GM19238 (cell line): Measurements from ENCODE around the gene SRSF12.
A peak's percentile ranks its signal among the peaks of the same experiment; 100 is the strongest.
"Not testable (repeated sequence)": the region's sequence is repeated elsewhere in the genome, so short reads cannot be mapped to it uniquely, and the experiment has no call there.

Experiments used
- DNase-seq: peaks from one replicate; pipeline ENCODE4 v3.0.0; 2011; ENCODE audit warnings: low spot score; ENCODE audit not compliant: insufficient read length

SRSF12 gene

DNA sequence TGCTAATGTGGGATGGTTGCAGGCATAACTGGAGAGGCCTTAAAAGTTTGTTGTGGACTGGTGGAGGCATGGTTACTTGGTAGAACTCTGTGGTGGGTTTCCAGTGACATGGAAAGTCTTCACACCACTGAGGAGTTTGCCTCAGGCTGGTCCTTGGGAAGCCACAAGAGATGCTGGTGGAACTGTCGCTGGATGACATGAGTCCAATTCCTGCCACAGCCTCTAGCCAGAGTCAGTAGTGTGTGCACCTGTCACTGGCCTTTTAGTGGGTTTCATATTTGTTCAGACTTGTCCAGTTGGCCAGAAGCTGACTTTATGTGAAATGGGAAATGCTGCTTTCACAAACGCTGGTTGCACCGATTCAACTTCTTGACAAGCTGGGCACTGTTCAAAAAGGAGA, 13.7 kb upstream of the SRSF12 start:
- no peak for DNase-seq

DNA sequence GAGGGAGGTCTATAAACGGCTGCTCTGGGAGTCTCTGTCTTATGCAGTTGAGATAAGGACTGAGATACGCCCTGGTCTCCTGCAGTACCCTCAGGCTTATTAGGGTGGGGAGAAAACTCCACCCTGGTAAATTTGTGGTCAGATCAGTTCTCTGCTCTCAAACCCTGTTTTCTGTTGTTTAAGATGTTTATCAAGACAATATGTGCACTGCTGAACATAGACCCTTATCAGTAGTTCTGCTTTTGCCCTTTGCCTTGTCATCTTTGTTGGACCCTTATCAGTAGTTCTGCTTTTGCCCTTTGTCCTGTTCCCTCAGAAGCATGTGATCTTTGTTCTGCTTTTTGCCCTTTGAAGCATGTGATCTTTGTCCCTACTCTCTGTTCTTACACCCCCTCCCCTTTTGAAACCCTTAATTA, 10.4 kb upstream of the SRSF12 start:
- not testable (repeated sequence) for DNase-seq

GRCh38 chr6:89122625-89123024, 4.8 kb upstream of the SRSF12 start:
- no peak for DNase-seq

GRCh38 chr6:89121934-89122333, 4.1 kb upstream of the SRSF12 start:
- DNase-seq = no peak

DNA sequence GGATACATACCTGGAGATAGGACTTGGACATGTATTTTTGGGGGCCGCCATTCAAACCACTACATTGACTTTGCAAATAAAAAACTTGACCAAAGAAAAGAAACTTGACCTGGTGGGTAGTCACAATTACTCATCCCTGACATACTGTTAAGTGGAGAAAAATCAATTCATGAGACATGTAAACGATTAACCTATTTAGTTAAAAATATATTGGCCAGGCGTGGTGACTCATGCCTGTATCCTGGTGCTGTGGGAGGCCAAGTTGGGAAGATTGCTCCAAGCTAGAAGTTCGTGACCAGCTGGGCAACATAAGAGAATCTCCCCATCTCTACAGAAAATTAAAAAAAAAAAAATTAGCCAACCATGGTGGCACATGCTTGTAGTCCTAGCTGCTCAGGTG, 2.5 kb upstream of the SRSF12 start:
- DNase-seq = no peak

- DNase-seq = no peak
Observed at GRCh38 chr6:89118931-89119330, 1.1 kb upstream of the SRSF12 start.

DNA sequence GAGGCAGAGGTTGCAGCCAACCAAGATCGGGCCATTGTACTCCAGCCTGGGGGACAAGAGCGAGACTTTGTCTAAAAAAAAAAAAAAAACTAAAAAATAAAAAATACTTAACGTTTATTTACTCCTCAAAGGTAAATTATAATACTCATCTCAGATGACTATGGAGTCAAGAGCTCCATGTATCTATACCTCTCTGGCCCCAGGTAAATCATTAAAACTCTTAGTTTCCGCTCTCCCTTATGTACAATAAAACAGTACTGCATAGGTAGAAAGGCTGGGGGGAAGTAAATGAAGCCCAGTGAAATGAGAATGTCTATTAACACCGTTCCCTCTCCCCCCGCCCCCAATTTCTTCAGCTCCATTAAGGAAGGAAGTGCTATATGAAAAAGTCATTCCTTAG, 1.2 kb downstream of the SRSF12 start:
- no peak for DNase-seq

- no peak for DNase-seq
Observed at GRCh38 chr6:89111933-89112332, 5.9 kb downstream of the SRSF12 start.

DNA sequence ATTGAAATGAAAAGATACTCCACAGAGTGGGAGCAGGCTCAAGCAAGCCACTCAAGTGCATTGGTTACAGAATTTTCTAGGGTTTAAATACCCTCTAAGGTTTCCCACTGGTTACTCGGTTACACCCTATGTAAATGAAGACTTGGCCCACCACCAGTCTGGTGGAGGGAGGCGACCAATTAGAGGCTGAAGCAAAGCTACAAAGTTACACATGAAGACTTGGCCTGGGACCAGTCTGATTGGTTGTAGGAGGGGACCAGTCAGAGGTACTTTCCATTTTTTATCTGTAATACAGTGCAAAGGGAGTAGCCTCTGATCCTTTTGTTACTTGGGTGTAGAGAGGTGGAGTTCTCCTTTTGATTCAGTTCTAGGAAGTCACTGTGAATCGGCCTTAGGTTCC, 7.6 kb downstream of the SRSF12 start:
- DNase-seq = no peak

DNA sequence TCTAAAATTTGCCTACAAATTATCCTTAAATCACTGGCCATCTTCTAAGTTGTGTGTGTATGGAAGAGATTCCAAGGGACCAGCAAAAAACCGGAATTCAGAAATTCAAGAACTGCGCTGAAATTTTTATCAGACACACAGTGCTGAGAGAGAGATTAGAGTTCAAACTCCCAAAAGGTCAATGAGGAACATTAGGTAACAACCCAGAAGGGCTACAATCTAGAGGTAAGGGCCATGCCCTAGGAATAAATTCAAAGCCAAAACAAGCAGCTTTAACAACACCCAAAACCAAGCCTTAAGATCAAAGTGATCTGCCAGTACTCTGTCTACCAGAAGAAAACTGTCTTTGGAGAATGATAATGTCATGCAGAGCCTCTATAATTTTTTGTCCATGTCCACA, 17.8 kb downstream of the SRSF12 start:
- no peak for DNase-seq

DNA sequence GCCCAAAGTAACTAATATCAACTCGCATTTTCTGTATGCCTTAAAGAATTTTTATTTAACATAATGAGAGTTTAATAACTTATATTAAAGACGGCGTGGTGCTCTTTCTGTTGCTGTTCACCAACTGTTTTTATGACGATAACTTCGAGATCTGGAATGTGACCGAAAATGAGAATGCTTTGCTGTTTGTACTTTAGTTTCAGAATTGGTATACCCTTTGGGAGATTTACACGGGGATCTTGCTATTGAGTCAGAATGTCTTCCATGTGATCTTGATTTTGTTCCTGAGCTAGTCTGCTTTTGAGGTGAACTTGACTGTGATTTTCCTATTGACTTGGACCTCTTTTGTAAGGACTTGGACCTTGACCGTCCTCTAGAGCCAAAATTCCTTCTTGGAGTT, 19.4 kb downstream of the SRSF12 start:
- DNase-seq = no peak

GRCh38 chr6:89087881-89088280, 30.0 kb downstream of the SRSF12 start:
- DNase-seq = no peak

GRCh38 chr6:89085409-89086205, 32.3 kb downstream of the SRSF12 start:
- DNase-seq = no peak

DNA sequence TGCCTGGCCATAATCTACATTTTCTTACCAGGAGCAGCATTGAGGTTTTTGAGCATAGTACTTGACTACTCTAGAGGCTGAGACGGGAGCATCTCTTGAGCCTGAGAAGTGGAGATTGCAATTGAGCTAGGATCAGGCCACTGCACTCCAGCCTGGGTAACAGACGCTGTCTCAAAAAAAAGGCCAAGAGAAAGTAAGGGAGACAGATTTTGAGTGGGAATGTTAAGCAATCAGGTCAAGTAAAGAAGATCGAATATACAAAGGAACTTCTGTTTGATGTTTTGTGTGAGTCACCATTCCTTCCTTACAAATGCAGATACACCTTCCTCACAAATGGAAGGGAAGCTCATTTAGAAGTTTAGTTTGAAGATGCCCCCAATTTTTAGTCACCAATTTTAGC, 32.9 kb downstream of the SRSF12 start:
- DNase-seq = no peak

- no peak for DNase-seq
Observed at GRCh38 chr6:89084542-89084941, 33.3 kb downstream of the SRSF12 start.

DNA sequence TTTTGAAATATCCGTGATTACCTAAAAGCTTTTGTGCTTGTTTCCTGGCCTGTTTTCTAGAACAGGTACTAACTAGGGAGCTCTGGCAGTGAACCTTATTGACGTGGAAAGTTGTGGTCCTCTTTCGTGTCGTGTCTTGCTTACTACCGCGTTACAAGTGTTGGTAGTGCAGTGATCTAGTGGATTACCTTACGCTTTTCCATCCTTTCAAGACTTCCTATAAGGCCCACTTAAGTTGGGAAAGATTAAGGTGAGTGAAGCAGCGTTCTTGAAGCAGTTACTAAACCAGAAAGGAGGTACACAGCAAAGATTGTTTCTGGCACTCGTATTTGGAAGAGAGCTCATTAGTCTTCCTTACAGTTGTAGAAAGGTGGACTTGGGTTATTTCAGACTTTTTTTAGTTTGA, 35.4 kb downstream of the SRSF12 start:
- no peak for DNase-seq

DNA sequence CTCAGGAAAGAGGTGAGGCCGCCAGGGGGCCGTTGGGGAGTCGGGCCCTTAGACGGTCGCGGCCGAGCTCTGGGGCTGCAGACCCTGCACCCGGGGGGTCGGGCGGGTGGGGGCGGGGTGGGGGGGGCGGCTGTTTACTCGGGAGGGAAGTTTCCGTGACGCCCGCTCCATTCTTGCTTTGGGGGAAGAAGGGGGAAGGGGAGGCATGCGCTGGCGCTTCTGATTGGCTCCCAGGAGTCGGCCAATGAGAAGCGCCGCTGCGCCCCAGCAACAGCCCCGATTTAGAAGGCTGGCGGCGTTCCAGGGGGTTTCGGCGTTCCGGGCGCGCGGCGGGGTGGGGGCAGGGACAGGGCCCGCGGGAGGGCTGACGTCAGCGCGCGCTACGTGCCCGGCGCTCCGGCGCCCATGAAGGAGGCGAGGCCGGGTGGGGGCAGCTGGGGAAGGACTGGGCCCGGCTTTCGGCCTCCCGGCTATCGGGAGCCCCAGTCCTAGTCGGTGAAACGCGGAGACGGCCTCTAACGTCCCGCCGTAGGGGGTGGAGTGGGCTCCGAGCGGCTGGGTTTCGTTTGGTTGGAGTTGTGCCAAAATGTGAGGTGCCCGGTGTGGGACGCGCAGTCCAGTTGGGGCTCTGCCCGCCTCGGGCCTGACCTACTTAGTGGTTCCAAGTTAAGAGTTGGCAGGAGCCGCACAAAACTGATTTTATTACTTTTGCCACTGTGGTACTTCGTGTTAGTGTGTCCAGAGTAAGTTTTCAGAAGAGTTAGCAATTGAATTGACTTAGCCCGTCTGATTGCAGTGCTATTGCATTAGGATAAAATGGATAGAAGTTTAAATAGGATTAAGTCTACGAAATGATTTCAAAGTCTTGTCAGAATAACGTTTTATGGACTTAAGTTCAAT, 36.2 kb downstream of the SRSF12 start:
- peak; percentile 83 for DNase-seq

DNA sequence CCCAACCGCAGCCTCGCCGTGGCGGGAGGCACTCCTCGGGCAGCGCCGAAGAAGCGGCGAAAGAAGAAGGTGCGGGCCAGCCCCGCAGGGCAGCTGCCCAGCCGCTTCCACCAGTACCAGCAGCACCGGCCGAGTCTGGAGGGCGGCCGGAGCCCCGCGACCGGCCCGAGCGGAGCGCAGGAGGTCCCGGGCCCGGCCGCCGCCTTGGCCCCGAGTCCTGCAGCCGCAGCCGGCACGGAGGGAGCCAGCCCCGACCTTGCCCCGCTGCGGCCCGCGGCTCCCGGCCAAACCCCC, 36.8 kb downstream of the SRSF12 start:
- DNase-seq = no peak

DNA sequence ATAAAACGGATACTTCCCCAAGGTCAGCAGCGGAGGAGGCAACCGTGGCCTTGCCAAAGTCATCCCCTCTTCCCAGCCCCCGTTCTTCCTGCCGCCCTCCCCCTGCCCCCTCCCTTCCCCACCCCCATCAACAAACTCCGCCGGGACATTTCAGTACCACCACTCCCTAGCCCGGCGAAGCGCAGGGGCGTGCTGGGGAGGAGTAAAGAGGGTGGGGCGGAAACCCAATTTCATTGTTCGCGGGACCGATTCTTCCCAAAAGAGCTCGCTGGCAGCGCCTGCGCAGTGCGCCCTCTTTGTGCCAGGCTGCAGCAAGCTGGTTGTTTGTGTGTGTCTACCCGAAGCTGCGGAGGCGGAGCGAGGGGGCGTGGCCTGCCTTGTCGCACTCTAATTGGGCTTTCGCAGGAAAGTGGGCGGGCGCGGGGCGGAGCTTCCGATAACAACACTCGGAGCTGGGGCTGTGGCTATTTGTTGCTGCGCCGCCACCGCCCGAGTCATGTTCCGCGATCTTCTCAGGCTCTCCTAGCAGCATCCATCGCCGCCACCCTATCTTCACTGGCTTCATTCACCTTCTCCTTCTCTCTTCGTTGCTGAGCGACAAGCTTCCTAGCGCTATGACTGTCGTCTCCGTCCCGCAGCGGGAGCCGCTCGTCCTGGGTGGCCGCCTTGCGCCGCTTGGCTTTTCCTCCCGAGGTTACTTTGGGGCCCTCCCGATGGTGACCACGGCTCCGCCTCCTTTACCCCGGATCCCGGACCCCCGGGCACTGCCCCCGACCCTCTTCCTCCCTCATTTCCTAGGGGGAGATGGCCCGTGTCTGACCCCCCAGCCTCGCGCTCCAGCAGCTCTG, 37.4 kb downstream of the SRSF12 start, which contains the start of gene PNRC1:
TSS of gene PNRC1 (plus strand) at position 471 of the 848 bp plus-strand sequence. CDS start at position 615, 144 bp downstream.
- DNase-seq = peak; percentile 91

GRCh38 chr6:89079511-89080234, 38.2 kb downstream of the SRSF12 start:
- no peak for DNase-seq

DNA sequence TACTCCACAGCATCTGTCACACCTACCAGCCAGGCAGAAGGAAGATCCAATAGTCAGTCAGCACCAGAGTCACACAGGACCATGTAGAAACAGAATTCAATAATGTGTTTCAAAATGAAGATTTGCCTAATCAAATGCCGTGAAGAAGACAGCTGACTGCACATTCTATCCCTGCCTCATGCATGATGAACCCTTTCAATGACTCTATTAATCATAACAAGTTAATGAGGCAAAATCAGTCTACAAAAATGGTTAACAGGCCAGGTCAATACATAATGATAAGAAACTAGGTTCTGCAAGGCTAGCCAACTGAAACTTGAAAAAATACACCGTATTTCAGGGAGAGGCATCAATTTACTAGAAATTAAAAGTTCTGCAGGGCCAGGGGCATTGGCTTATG, 44.0 kb downstream of the SRSF12 start:
- no peak for DNase-seq
